ENCODE measurements around the gene THADA.

Gene THADA

GRCh38 chr2:43509886-43510285 lies 86.0 kb downstream of the THADA start:
- no peak for DNase-seq (ENCODE audit: low spot score)

DNA sequence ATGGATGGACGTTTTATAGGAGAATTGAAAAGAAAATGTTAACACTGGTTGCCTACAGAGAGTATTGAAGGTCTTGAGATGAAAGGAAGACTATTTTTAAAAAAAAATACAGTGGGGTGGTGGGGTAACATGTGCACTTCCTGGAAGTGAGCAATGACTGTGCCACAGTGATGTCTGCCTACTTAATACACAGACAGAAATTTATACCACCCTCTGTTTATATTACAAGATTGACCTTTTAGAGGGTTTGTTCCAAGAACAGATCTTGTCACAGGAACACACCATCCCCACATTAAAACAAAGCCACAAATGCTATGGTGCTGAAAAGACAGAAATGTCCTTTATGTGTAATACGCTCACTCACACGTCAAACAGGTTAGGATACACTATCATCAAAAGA lies 87.6 kb downstream of the THADA start:
- DNase-seq (ENCODE audit: low spot score) = no peak

- no peak for DNase-seq (ENCODE audit: low spot score)
Measured at GRCh38 chr2:43507137-43507536, 88.7 kb downstream of the THADA start.

GRCh38 chr2:43495727-43496126 lies 100.1 kb downstream of the THADA start:
- DNase-seq (ENCODE audit: low spot score) = no peak

DNA sequence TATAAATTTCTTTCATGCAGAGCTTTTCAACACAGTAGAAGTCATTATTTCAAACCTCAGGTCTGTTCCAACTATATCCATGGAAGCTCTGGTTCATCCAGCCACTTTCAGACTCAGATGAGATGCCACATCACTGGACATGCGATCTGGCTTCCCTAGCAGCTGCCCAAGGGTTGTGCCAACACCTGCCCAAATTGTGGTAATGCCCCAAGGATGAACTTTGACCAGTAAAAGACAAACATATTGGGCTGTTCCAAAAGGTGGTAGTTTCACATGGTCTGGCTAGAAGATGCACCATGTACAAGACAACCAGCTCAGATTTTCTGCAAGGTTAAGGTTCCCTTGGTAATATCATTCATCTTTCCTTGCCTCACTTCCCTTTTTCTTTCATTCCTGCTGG lies 101.9 kb downstream of the THADA start:
- no peak for DNase-seq (ENCODE audit: low spot score)

- DNase-seq (ENCODE audit: low spot score) = no peak
Measured at GRCh38 chr2:43491065-43491639, 104.7 kb downstream of the THADA start.

DNA sequence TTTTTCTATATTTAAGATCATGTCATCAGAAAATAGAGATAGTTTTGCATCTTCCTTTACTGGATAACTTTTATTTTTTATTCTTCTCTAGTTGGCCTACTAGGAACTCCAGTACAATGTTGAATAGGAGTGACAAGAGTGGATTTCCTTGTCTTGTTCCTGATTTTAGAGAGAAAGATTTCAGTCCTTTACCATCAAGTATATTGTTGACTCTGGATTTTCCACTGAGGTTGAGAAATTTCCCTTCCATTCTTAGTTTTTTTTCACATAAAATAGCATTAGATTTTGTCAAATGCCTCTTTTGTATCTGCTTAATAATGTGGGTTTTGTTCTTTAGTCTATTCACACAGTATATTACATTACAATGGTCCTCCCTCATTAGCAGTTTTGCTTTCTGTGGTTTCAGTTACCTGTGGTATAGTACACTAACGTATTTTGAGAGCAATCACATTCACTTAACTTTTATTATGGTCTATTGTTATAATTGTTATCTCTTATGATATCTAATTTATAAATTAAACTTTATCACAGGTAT lies 105.5 kb downstream of the THADA start:
- DNase-seq (ENCODE audit: low spot score) = no peak

DNA sequence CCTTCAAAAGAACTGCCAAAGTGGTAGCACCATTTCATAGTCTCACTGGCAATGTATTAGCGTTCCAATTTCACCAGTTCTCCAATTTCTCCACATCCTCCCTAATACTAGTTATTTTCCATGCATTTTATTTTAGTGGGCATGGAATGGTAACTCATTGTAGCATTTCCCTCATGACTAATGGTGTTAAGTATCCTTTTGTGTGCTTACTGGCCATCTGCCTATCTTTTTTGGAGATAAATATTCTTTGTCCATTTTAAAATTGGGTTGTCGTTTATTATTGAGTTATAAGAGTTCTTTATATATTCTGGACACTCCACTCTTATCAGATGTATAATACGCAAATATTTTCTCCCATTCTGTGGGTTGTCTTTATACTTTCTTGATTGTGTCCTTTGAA lies 107.1 kb downstream of the THADA start:
- no peak for DNase-seq (ENCODE audit: low spot score)

DNA sequence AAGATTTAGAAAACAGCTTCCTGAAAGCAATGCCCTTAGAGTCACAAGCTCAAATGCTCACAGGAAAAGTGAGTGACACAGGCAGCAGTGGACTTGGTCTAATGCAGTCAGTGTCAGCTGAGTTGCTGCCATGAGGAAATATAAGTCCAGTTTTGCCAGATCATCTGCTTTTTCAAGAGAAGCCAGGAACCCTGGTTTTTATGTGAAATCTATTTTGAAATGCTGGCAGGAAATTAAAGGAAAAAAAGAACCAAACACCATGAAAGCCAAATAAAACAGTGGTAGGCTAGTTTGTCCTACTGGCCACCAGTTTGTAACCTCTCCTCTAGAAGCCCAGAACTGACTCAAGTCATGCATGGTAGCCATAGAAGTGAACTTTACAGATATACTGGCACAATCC lies 109.2 kb downstream of the THADA start:
- peak; percentile 16 for DNase-seq (ENCODE audit: low spot score)

GRCh38 chr2:43484323-43484930 lies 111.4 kb downstream of the THADA start:
- DNase-seq (ENCODE audit: low spot score) = peak; percentile 60

DNA sequence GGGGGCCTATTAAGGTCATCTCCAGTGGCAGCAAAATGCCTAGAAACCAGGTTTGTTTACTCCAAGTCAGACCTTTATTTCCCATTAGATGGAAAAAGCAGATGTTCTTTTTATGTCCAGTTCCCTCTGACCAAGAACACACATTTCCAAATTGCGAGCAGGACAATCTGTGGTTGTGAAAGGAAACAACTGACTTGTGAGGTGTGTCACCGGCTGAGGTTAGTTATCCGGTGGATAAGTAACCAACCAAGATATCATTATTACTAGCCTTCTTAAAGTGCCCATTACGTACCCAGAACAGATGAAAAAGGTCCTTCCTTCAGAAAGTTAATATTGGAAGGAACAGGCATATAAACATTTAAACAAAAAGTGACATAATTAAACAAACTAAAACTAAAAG lies 112.9 kb downstream of the THADA start:
- DNase-seq (ENCODE audit: low spot score) = no peak

DNA sequence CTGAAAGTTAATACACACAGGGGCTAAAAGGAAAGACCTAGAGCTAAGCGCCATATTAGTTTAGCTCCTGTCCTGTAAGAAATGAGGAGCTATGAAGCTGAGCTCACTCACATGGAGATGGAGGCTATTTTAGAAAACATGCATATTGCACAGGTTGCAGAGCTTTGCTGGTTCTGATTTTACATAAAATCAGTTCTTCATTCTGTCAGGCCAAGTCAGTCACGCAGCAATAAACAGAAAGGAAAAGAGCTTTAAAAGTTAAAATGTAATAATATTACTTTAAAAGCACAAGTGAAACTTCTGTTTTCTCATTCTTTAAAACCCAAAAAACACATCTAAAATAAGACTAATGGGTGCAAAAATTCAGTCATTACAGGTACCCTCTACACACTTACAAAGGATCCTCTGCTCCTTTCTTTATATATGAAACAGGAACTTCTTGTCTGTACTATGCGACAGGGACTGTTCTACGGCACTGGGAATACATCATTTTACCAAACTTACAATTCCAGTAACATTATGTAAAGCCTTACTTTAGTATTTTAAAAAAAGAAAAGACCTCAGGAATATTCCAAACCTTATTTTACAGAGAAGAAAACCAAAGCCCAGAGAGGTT lies 113.8 kb downstream of the THADA start:
- DNase-seq (ENCODE audit: low spot score) = no peak

- no peak for DNase-seq (ENCODE audit: low spot score)
Measured at GRCh38 chr2:43480874-43481273, 115.0 kb downstream of the THADA start.

- DNase-seq (ENCODE audit: low spot score) = no peak
Measured at GRCh38 chr2:43478412-43479086, 117.3 kb downstream of the THADA start.

- no peak for DNase-seq (ENCODE audit: low spot score)
Measured at GRCh38 chr2:43475922-43476321, 119.9 kb downstream of the THADA start.

- no peak for DNase-seq (ENCODE audit: low spot score)
Measured at GRCh38 chr2:43475137-43475846, 120.5 kb downstream of the THADA start.

GRCh38 chr2:43474273-43474672 lies 121.6 kb downstream of the THADA start:
- no peak for DNase-seq (ENCODE audit: low spot score)

DNA sequence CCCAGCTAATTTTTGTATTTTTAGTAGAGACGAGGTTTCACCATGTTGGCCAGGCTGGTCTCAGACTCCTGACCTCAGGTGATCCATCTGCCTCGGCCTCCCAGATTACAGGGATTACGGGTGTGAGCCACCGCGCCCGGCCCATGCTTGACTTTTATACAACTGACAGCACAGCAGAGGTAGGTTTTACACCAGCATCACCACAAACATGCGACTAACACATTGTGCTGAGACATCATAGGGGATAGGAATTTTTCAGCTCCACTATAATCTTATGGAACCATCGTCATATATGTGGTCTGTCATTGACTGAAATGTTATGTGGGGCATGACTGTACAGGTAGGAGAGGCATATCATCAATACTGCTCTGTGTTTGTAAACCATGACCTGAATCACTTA lies 122.1 kb downstream of the THADA start:
- no peak for DNase-seq (ENCODE audit: low spot score)

DNA sequence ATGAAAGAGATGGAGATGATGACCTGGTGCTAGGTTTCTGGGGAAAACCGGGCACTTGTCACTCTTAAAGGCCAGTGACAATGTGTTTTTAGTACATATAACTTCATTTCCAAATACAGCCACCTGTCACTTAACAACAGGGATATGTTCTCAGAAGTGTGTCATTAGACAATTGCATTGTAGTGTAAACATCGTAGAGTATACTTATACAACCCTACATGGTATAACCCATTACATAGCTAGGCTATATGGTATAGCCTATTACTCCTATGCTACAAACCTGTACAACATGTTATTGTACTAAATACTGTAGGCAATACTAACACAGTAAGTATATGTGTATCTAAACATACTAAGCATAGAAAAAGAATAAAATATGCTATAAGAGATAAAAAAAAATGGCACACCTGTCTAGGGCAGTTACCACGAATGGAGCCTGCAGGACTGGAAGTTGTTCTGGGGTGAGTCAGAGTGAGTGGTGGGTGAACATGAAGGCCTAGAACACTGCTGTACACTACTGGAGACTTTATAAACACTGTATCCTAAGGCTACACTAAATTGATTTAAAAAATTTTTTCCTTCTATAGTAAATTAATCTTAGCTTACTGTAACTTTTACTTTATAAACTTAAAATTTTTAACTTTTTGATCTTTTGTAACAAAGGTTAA lies 123.2 kb downstream of the THADA start:
- DNase-seq (ENCODE audit: low spot score) = no peak

DNA sequence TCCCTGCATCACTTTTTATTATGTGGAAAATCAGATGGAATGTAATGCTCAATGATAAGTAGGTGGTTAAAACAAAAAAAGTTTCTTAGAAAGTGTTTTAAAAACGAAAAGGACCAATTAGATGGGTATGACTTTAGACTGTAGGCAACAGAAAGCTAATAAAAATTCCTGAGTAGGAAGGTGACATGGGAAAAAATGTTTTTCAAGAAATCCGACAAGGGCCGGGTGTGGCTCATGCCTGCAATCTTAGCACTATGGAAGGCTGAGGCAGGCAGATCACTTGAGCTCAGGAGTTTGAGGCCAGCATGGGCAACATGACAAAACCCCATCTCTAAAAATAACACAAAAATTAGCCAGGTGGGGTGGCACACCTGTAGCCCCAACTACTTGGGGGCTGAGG lies 126.1 kb downstream of the THADA start:
- DNase-seq (ENCODE audit: low spot score) = no peak

GRCh38 chr2:43469094-43469493 lies 126.7 kb downstream of the THADA start:
- DNase-seq (ENCODE audit: low spot score) = no peak

DNA sequence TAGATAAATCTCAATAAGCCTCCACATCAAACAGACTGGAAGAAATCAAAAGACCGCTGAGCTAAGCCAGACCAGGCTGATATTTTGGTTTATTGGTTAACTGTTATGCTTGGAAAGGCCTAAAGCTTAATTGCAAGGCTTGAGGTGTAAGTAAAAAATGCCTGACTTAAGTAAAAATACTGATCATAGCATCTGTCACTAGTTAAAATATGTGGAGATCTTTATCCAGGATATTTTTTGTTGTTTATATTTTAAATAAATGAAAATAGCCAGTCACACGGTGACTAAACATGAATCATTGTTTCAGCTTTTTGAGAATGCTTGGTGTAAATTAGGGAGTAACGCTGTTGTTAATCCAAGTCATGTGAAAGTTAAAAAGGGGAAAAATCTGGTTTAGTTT lies 127.9 kb downstream of the THADA start:
- no peak for DNase-seq (ENCODE audit: low spot score)
